MM.1S (cell line): ENCODE results near the gene TMEM204.

Source experiments
- DNase-seq: peaks from one replicate; pipeline ENCODE4 v3.0.0-alpha.2; 2015
- H2AFZ ChIP-seq: fragments of 300-600 bp; sonication (generic); 2 replicates; pipeline ENCODE4 v1.6.0; 2016; ENCODE audit warnings: antibody characterized with exemption, low read length
- H3F3A ChIP-seq: fragments of 300-600 bp; sonication (generic); 2 replicates; pipeline ENCODE4 v1.6.1; 2016; ENCODE audit warnings: mild to moderate bottlenecking, antibody characterized with exemption, low read length, moderate library complexity, mixed read lengths; ENCODE audit not compliant: insufficient read depth
- H3K27ac ChIP-seq: fragments of 300-600 bp; sonication (generic); 2 replicates; pipeline ENCODE4 v1.5.1; 2016; ENCODE audit warnings: mild to moderate bottlenecking, low read length
- H3K27me3 ChIP-seq: fragments of 300-600 bp; sonication (generic); replicated peaks from 2 replicates; pipeline ENCODE4 v1.6.0; 2016; ENCODE audit warnings: low read length; ENCODE audit not compliant: insufficient read depth
- H3K36me3 ChIP-seq: fragments of 300-600 bp; sonication (generic); replicated peaks from 2 replicates; pipeline ENCODE4 v1.6.1; 2016; ENCODE audit warnings: mild to moderate bottlenecking, low read length, mixed read lengths; ENCODE audit not compliant: insufficient read depth
- H3K4me1 ChIP-seq: fragments of 300-600 bp; sonication (generic); 2 replicates; pipeline ENCODE4 v1.6.1; 2016; ENCODE audit warnings: low read length, mixed read lengths
- H3K4me2 ChIP-seq: fragments of 300-600 bp; sonication (generic); 2 replicates; pipeline ENCODE4 v1.6.0; 2016; ENCODE audit warnings: low read depth, low read length
- H3K4me3 ChIP-seq: fragments of 300-600 bp; sonication (generic); 2 replicates; pipeline ENCODE4 v1.5.1; 2016; ENCODE audit warnings: low read length, mixed read lengths
- H3K79me2 ChIP-seq: fragments of 300-600 bp; sonication (generic); 2 replicates; pipeline ENCODE4 v1.6.1; 2016; ENCODE audit warnings: mixed run types, low read length, mixed read lengths
- H3K9ac ChIP-seq: fragments of 300-600 bp; sonication (generic); 2 replicates; pipeline ENCODE4 v1.6.1; 2016; ENCODE audit warnings: low read length, mixed read lengths
- H3K9me2 ChIP-seq: fragments of 300-600 bp; sonication (generic); replicated peaks from 2 replicates; pipeline ENCODE4 v1.6.1; 2016; ENCODE audit warnings: mild to moderate bottlenecking, low read length, mixed read lengths; ENCODE audit not compliant: insufficient read depth
- H3K9me3 ChIP-seq: fragments of 300-600 bp; sonication (generic); replicated peaks from 2 replicates; pipeline ENCODE4 v1.6.1; 2016; ENCODE audit warnings: mild to moderate bottlenecking, low read length, mixed read lengths; ENCODE audit not compliant: insufficient read depth
- H4K20me1 ChIP-seq: fragments of 300-600 bp; sonication (generic); 2 replicates; pipeline ENCODE4 v1.6.1; 2016; ENCODE audit warnings: mild to moderate bottlenecking, low read length, moderate library complexity, mixed read lengths; ENCODE audit not compliant: insufficient read depth
- EZH2 ChIP-seq: fragments of 300-600 bp; sonication (generic); optimal IDR thresholded peaks from 2 replicates; pipeline ENCODE3; 2017; ENCODE audit warnings: low read depth, mild to moderate bottlenecking, antibody characterized with exemption, low read length, mixed read lengths
- EZH2phosphoT487 ChIP-seq: fragments of 300-600 bp; sonication (generic); IDR thresholded peaks from 2 replicates; pipeline ENCODE4 v1.6.1; 2018; ENCODE audit warnings: antibody characterized with exemption, low read length
- TF ChIP-seq, protein P1 (sequence below): fragments of 300-600 bp; sonication (generic); IDR thresholded peaks from 2 replicates; pipeline ENCODE4 v1.5.1; 2016; ENCODE audit warnings: antibody characterized with exemption, low read length, mixed read lengths

Gene TMEM204

DNA sequence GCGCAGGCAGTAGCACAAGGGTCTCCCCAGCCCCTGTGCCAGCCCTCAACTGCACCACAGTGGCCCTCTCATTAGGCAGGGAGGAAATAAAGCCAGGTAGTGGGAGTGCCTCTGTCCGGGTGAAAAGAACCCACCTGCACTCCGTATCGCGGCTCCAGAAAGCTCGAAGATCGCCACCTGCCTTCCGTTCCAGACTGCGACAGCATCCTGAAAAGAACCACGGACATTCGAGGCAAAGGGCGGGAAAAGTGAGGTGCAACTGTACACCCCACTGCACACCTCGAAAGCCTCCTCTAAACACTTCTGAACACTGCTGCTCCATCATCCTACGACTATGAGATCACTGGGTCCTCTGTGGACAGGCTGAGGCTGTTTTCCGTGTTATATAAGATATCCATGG is 49.7 kb downstream of the TMEM204 start:
- Histone ChIP-seq H3K79me2 (no peaks in the 10 kb centered on the region), H3F3A (no peaks in the 10 kb centered on the region), H3K9me3 (no peaks in the 10 kb centered on the region), H3K36me3 (no peaks in the 10 kb centered on the region), H3K4me2 (no peak overlapping the region), H3K9ac (no peak overlapping the region), H3K9me2 (no peaks in the 10 kb centered on the region), H3K27ac (no peak overlapping the region), H3K4me3 (no peak overlapping the region), H2AFZ (no peak overlapping the region), H3K4me1 (no peaks in the 10 kb centered on the region), H4K20me1 (no peaks in the 10 kb centered on the region), H3K27me3 (no peaks in the 10 kb centered on the region)
- DNase-seq = no peak
- TF ChIP-seq EZH2phosphoT487 = no peak
- TF ChIP-seq, protein P1, sequence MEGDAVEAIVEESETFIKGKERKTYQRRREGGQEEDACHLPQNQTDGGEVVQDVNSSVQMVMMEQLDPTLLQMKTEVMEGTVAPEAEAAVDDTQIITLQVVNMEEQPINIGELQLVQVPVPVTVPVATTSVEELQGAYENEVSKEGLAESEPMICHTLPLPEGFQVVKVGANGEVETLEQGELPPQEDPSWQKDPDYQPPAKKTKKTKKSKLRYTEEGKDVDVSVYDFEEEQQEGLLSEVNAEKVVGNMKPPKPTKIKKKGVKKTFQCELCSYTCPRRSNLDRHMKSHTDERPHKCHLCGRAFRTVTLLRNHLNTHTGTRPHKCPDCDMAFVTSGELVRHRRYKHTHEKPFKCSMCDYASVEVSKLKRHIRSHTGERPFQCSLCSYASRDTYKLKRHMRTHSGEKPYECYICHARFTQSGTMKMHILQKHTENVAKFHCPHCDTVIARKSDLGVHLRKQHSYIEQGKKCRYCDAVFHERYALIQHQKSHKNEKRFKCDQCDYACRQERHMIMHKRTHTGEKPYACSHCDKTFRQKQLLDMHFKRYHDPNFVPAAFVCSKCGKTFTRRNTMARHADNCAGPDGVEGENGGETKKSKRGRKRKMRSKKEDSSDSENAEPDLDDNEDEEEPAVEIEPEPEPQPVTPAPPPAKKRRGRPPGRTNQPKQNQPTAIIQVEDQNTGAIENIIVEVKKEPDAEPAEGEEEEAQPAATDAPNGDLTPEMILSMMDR = no peak
- no peak for TF ChIP-seq EZH2

DNA sequence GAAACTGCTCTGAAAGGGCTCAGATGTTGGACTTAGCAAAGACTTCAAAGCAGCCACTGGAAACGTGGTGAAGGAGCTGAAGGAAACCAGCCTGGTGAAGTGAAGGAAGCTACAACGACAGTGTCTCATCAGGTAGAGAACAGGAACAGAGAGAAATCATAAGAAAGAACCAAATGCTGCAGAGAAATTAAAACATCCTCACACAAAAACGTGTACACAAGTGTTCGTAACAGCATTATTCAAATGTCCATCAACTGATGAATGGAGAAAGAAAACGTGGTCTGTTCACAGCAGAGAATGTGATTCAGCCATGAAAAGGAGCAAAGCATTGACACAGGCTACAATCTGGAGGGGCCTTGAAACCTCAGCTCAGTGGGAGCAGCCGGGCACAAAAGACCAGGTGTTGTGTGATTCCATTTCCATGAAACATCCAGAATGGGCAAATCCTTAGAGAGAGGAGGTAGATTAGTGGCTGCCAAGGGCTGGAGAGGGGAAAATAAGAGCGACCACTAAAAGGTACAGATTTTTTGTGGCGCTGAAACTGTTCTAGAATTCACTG is 51.5 kb downstream of the TMEM204 start:
- no peaks in the 10 kb centered on the region for H3K79me2 ChIP-seq
- TF ChIP-seq EZH2 = no peak
- no peak for TF ChIP-seq EZH2phosphoT487
- TF ChIP-seq, protein P1 = no peak
- no peaks in the 10 kb centered on the region for H3K9me3 ChIP-seq
- DNase-seq = no peak
- H3K27ac ChIP-seq = no peak overlapping the region
- no peaks in the 10 kb centered on the region for H3K4me1 ChIP-seq
- H3K27me3 ChIP-seq = no peaks in the 10 kb centered on the region
- H3K4me2 ChIP-seq = no peak overlapping the region
- no peaks in the 10 kb centered on the region for H4K20me1 ChIP-seq
- no peak overlapping the region for H3K4me3 ChIP-seq
- H3K9me2 ChIP-seq = no peaks in the 10 kb centered on the region
- no peak overlapping the region for H3K9ac ChIP-seq
- no peaks in the 10 kb centered on the region for H3F3A ChIP-seq
- no peaks in the 10 kb centered on the region for H3K36me3 ChIP-seq
- H2AFZ ChIP-seq = no peak overlapping the region

DNA sequence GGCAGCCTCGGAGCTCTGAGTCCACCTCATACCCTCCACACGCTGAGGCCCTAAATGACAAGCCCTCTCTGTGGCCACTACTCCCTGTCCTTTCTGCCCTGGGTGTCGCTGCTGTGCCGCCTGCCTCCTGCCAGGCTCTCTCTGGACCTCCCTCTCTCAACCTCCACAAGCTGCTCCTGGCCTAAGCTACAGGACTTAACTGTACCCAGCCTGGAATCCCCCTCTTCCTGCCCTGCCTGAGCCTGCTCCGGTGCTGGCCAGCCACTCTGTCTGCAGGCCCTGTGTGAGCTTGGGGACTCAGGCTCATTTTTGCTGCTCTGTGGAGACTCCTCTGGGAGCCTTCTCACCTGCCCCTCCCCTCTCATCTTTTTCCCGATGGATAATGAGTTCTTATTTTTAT is 56.9 kb downstream of the TMEM204 start:
- H3K4me3 ChIP-seq = no peak overlapping the region
- H3K9me2 ChIP-seq = no peaks in the 10 kb centered on the region
- no peaks in the 10 kb centered on the region for H4K20me1 ChIP-seq
- H3K4me2 ChIP-seq = no peak overlapping the region
- peaks cover 11% of the 10 kb centered on the region; the same call in 1 of the 2 replicates for H3F3A ChIP-seq
- no peaks in the 10 kb centered on the region for H3K79me2 ChIP-seq
- H3K27me3 ChIP-seq = no peaks in the 10 kb centered on the region
- no peak overlapping the region for H3K9ac ChIP-seq
- TF ChIP-seq EZH2 (no peak), EZH2phosphoT487 (no peak)
- TF ChIP-seq, protein P1 = no peak
- H3K4me1 ChIP-seq = peaks cover 12% of the 10 kb centered on the region
- no peaks in the 10 kb centered on the region for H3K36me3 ChIP-seq
- no peak overlapping the region for H3K27ac ChIP-seq
- no peak for DNase-seq
- no peaks in the 10 kb centered on the region for H3K9me3 ChIP-seq
- H2AFZ ChIP-seq = no peak overlapping the region
